GM18519 (cell line): Measurements from ENCODE around the gene KCNK16.

Source experiments
- ATAC-seq: cut with Tn5 transposase; IDR thresholded peaks from one replicate; pipeline ENCODE4 v1.9.1; 2021; ENCODE audit warnings: mild to moderate bottlenecking, moderate library complexity; ENCODE audit not compliant: unreplicated experiment, low FRiP score

The KCNK16 gene

DNA sequence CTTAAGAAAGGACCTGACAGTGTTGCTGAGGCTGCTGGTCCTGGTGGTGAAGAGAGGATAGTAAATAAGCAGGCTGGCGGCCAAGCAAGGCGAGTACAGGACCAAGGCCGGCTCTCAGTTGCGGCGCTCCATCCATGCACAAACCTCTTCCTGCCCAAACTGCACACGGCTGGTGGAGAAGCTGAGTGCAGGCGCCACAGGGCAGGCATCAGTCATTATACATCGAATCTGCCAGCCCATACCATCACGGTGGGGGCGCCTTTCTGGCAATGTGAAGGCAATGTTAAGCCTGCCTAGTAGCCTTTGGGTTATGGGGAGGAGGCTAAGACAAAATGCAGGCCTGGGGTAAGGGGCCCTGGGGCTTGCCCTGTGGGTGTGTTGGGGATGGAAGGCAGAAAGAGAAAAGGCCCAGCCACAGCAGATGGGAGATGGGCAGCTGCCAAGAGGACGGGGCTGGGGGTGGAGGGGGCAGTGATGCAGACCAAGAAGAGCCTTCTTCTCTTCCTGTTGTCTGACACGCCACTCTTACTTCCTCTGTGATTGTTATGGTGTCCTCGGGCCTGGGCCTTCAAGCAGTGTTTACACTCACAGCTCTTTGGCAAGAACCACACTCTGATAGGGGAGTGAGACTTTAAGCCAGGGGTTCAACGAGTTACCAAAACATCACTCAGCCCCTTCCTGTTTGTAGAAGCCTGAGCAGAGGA lies 20.3 kb upstream of the KCNK16 start:
- ATAC-seq, result no peak

DNA sequence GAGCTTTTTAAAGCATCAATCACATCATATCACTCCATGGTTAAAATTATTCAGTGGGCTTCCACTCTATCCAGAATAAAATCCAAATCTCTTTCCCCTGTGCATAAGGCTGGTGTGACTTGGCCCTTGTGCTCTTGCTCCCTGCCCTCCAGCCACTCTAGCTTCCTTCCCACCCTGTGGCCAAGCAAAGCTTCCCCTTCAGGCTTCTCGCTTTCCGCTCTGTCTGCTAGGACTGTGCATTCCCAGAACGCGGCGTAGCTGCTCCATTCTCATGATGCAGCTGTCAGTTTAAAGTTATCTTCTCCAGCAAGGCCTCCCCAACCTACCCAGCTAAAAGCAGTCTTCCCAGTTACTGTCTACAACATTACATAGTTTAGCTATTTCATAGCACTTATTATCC lies 19.4 kb upstream of the KCNK16 start:
- ATAC-seq, result no peak

GRCh38 chr6:39341352-39341751 lies 18.9 kb upstream of the KCNK16 start:
- no peak for ATAC-seq

GRCh38 chr6:39339868-39340550 lies 17.5 kb upstream of the KCNK16 start:
- ATAC-seq, result no peak

DNA sequence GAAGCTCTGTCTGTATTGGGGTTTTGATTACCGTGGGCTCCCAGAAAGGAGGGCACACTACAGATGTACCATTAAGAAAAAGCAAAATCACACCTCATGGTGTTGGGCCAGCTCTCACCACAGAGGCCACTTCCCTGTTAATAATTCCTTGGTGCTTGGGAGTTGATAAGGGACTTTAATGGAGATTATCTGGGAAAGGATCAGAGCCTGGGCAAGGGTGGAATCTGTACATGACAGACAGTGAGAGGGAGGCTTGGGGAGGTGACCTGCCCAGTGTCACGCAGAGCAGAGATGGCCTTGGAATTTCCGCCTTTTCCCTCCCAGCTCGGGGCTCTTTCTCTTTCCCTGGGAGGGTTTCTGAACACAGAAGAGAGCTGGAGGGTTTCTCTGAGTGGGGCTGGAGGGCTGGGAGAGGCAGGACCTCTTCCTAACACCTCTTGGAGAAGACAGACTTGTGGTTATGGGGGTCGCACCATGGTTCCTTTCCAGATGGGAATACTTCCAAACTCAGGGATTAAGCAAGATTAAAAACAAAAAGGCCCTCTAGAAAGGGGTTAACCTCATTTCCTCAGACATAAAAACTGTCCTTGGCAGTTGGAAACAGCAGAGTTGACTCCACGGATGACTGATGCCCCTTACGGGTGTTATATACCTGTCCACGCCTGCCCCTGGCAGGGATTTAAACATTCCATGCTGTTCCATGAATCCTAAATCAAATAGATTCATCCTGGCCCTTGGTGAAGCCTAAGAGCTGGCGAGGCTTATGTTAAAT lies 16.8 kb upstream of the KCNK16 start:
- no peak for ATAC-seq

DNA sequence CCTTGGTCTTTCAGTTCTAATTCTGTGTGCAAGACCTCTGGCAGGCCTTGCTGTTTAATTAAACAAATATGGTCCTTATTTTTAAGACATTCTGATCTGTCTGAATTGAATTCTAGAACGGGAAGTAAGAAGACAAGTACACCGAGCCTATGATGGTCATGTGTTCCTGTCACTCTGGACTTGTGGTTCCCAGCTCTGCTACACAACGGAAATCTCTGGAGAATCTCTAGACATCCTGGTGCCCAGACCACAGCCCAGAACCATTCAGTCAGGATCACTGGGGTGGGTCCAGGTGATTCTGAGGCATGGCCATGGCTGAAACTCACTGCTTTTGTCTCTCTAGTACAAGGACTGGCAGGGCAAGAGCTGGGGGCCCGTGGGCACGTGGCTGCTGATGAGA lies 15.9 kb upstream of the KCNK16 start:
- ATAC-seq, result no peak

- ATAC-seq, result no peak
These were observed 13.5 kb upstream of the KCNK16 start for GRCh38 chr6:39335780-39336545.

- no peak for ATAC-seq
These were observed 11.3 kb upstream of the KCNK16 start for GRCh38 chr6:39333644-39334438.

DNA sequence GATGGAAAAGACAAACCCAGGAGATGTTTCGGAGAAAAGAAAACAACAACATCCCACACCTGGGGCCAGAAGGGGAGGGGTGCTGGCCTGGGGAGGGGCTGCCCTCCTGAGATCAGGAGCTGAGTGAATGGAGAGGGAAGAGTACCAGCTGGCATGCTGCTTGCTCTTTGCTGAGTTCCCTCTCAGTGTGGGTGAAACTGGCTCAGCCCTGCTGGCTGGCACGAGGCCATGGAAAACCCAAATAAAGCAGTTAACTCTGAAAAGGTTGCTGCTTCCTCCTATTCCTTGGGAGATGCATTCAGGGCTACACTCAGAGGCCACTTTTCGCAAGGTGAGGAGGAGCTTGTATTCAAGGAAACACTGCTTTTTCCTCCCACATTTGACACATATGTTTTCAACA lies 8.0 kb upstream of the KCNK16 start:
- no peak for ATAC-seq

- ATAC-seq, result no peak
These were observed 7.6 kb upstream of the KCNK16 start for GRCh38 chr6:39330057-39330456.

DNA sequence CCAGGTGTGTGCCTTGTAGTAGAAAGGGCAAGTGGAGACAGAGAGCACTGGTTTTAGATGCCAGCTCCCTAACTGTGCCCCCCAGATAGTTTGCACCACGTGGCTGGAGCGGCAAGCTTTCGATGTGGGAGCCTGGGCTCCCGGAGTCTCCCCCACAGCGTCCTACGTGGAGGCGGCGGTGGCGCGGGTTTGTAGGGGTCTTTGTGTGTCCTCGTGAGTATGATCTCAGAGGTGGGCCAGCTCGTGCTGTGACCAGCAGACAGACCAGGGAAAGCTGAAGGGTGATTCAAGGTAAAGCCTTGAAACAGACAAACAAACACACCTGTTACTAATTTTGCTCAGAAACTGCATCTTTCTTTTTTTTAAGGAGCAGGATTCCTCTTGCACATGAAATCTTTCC lies 5.6 kb upstream of the KCNK16 start:
- no peak for ATAC-seq

DNA sequence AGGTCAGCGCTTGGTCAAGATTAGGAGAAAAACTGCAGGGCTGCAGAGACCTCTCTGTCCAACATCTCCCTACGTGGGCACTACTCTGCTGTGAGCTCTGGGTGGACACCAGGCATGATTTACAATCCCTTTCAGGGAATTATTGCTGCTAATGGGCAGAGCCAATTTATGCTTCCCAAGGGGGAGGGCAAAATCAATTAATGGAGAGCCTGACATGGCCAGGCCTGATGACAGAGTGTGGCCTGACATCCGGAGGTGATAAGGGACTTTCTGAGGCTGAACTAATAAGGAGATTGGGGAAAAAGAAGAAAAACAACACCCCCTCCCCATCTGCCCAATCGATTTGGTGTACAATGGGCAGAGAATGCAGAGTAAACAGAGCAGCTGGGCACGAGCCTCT lies 5.0 kb upstream of the KCNK16 start:
- ATAC-seq, result no peak

DNA sequence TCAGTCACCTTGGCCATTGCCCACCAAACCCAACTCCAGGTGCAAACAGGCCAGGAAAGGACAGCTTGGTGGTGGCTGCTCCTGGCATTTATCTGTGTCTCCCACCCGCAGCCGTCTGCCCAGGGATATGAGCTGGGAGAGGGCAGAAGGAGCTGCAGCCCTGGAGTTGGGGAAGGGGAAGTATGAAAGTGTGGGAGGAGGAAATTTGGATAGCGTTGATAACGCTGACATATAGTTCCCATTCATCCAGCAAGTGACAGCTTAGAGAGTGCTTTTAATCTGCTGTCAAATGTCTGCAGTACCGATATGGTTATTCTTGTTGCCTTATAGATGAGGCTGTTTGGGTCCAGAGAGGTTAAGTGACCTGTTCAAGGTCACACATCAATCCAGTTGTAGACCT lies 741 bp downstream of the KCNK16 start:
- ATAC-seq, result no peak

DNA sequence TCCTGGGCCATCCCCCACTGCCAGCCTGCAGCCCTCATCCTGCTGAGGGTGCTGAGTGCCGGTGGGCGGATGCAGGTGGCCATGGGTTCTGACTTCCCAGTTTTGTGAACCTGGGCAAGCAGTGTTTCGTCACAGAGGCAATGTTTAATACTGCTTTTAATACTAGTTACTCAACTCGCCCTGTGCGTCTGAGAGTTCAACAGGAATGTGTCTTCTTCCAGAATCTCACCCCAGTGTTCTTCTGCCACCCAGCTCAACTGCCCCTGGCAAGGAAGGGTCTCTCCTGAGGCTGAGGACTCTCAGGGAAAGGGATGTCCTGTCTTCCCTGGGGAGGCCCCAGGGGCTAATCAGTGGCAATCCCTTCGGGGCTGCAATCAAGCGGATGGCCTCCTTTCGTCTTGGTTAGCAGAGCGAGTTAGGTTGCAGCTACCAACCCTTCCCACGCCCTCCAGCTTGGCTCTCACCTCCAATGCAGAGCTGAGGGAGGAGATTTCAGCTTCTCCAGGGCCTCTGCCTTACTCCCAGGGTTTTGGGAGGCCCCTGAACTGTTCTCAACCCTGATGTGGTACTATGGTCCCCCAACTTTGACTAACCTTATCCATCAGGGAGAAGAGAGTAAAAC lies 2.0 kb downstream of the KCNK16 start:
- ATAC-seq, result no peak

DNA sequence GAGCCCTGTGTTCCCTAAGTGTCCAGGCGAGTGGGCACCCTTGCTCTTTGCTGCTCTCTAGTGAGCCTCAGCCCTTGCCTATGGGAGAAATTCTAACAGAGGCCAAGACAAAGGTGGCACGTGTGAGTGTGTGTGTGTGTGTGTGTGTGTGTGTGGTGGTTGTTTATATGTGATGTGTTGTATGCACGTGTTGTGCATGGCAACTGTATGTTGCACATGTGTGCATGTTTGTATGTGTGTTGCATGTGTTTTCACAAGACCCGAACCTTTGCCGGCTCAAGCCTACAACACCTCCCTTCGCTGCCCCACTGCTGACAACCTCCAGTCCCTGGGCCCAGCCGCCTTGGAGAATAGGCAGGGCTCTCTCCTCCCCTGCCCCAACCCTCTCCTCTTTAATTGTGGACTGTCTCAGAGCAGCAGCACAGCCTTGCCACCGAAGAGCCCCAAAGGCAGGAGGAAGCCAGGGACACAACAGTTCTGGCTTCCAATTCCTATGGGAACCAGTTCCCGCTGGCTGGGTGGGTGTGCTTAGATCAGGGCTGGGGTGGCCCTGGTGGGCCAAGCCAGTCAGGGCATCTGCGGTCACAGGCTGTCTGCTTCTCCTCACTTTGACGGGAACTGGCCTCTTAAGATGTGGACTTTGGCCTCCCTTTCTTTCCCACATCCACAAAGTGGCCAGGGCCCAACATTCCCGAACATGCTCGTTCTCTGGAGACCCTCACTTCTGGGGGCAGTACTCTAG lies 2.7 kb downstream of the KCNK16 start:
- no peak for ATAC-seq

DNA sequence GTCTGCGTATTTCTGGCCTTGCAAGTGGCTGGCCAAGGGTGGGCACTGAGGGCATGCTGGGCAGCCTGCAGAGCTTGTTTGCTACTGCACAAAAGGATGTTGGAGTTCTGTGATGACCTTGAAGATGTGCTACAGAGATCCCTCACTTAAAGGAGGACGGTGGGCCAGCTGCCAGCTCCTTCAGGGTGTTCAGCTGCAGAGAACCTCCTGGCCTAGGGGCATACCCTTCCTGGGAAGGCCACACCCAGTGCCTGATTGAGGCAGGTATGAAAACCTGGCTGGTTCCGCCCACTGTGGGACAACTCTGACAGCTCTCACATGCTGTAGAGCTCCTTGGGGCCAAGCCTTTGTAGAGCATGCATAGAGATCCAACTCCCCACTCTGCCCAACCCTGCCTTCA lies 5.2 kb downstream of the KCNK16 start:
- no peak for ATAC-seq

- ATAC-seq, result no peak
These were observed 8.2 kb downstream of the KCNK16 start, which contains the start of gene KCNK17 for GRCh38 chr6:39314273-39314795. Gene KCNK17, minus strand, starts transcription at chr6:39314419. Its CDS starts 99 bp downstream, at chr6:39314320.

DNA sequence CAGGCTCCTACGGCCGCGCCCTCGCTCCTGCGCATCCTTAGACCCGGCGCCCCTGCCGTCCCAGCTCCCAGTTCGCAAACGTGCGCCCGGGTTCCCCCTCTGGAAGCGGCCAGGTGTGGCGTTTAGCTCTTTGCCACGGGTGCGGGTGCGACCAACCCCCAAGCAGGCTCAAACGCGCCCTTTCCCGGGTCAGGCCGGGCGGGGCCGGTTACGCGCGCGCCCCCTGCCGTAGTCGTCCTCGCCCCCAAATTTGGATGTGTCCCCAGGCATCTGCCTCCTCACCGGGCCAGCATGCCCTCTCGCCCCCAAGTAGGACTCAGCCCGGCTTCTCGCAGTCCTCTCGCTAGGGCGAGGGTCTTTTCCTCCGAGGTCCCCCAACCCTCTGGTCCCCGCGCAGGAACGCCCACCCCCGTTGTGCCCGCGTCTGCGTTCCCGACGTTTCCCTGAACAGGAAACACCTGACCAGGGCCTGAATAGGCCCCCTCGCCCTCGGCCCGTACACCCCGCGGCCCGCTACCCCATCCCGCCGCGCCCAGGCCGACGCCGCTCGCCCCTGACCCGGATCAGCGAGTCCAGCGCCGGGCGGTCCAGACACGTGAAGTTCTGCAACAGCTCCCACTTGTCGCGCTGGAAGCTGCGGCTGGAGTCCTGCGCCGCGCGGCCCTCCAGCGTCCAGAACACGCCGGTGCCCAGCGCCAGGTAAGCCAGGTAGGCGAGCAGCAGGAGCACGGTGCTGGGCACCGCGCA lies 8.8 kb downstream of the KCNK16 start:
- no peak for ATAC-seq
